Upper lobe of right lung (tissue), 1 donor: ENCODE data around the gene NRXN3. TPM values are rescaled to one million over a fixed set of nuclear protein-coding genes. Genes with fewer than 3 reads are reported as not detected.

ENCODE experiments used
- ATAC-seq: fragments of 200-7000 bp; cut with Tn5 transposase; one replicate; pipeline ENCODE4 v1.9.1; 2020; ENCODE audit warnings: mild to moderate bottlenecking, moderate library complexity
- DNase-seq: peaks from one replicate; pipeline ENCODE4 v3.0.0-alpha.2; 2020
- H3K27ac ChIP-seq: fragments of 200-600 bp; one replicate; pipeline ENCODE4 v1.8.0; 2022
- H3K27me3 ChIP-seq: fragments of 200-600 bp; one replicate; pipeline ENCODE4 v1.8.0; 2022; ENCODE audit warnings: mild to moderate bottlenecking
- H3K36me3 ChIP-seq: fragments of 200-600 bp; one replicate; pipeline ENCODE4 v1.8.0; 2022
- H3K4me1 ChIP-seq: fragments of 200-600 bp; one replicate; pipeline ENCODE4 v1.8.0; 2022
- H3K4me3 ChIP-seq: fragments of 200-600 bp; one replicate; pipeline ENCODE4 v1.8.0; 2022; ENCODE audit warnings: mild to moderate bottlenecking
- H3K9me3 ChIP-seq: fragments of 200-600 bp; one replicate; pipeline ENCODE4 v1.8.0; 2022
- CTCF ChIP-seq: fragments of 200-600 bp; IDR thresholded peaks from one replicate; pipeline ENCODE4 v1.8.0; 2022; ENCODE audit warnings: antibody characterized with exemption
- intact Hi-C: fragments of 100-400 bp; cut with DNase I; formaldehyde crosslinking; loops from one replicate; pipeline ENCODE4 v1.11.0; 2022
- total RNA-seq: library from RNA; stranded (reverse); fragmentation: NEBNext Ultra II Directional; extraction: Animal tissue kit (Norgen Biotek cat#: 25700); gene quantifications from one replicate; pipeline ENCODE4 v1.2.1, GENCODE V29; 2021
- donor health status: DM: no; HTN: yes; CAD: no; lungs with severe emphysema.

The NRXN3 gene
- total RNA-seq, 1 donor from 2014 or later = 10.0 TPM

GRCh38 chr14:78157494-78158437 is 12.4 kb upstream of the NRXN3 start:
- DNase-seq = peak; percentile 68
- intact Hi-C loops = no loop called here
- no peaks in the 10 kb centered on the region for H3K36me3 ChIP-seq
- no peaks in the 10 kb centered on the region for H3K9me3 ChIP-seq
- TF ChIP-seq CTCF = no peak
- H3K4me3 ChIP-seq = no peak overlapping the region
- H3K27ac ChIP-seq = no peak overlapping the region
- no peaks in the 10 kb centered on the region for H3K27me3 ChIP-seq
- no peaks in the 10 kb centered on the region for H3K4me1 ChIP-seq
- ATAC-seq = peak; percentile 72

DNA sequence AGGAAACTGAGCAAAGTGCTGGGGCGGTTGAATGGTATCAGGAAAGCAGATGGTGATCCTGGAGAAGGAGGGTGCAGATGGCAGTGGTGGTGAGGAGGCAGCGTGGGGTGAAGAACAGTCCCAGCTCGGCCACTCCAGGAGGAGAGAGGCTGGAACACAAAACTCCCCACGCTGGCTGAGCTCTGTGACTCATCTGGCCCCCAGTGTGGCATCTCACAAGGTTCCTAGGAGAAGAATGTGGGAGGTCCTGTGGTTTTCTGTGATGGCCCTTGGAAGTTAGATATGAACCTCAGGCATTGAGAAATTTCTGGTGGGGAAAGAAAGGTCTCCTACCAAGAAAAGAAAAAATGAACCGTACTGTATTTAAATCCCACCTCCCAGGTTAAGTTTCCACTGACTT is 8.0 kb upstream of the NRXN3 start:
- DNase-seq (no peak), ATAC-seq (no peak)
- Histone ChIP-seq H3K36me3 (no peaks in the 10 kb centered on the region), H3K4me3 (no peak overlapping the region), H3K27me3 (no peaks in the 10 kb centered on the region), H3K9me3 (no peaks in the 10 kb centered on the region), H3K4me1 (no peaks in the 10 kb centered on the region), H3K27ac (no peak overlapping the region)
- intact Hi-C loops = no loop called here
- no peak for TF ChIP-seq CTCF

DNA sequence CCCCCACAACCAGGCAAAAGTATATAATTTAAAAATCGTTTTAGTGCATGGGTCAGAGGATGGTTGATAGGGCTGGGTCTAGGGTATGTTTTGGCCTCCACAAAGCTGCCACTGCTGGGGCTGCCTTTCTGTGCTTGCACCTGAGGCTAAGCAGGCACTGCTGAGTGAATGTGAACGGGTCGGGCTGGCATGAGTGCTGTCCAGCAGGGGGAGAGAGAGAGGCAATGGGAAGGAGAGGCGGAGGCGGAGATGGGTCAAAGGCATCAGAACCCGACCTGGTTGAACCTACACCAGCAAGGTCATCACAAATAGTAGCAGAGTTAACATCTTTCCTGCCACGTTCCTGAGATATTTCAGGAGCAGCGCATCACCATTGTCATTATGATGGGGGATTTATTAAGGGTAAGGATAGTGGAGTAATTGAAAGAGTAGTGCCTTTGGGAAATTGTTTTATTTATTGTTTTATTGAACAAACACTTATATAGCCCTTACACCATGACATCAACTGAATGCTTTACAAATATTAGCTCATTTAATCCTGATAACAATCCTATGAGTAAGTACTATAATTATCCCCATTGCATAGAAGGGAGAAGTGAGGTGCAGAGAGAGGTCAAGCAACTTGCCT is 5.8 kb upstream of the NRXN3 start:
- Histone ChIP-seq H3K27ac (no peak overlapping the region), H3K27me3 (no peaks in the 10 kb centered on the region), H3K4me1 (no peaks in the 10 kb centered on the region), H3K9me3 (no peaks in the 10 kb centered on the region), H3K4me3 (no peak overlapping the region), H3K36me3 (no peaks in the 10 kb centered on the region)
- intact Hi-C loops = no loop called here
- ATAC-seq (peak; percentile 77), DNase-seq (no peak)
- TF ChIP-seq CTCF = peak; percentile 44

DNA sequence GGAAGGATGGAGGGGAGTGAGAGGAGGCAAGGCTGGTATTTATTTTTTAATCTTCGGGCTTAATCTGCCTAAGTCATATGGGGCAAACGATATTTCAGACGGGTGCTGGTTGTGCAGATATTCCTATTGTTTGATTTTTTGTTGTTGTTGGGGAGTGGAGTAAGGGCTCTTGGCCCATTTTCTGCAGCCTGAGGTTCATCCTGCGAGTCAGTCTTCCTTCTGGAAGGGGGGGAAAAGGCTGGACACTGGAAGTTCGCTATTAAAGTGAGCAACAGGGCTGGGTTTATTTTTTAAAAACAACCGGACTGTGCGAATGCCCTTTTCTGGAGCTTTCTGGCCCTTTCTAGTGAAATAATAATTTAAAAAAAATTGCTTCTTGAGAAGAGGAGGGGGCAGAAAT is 2.3 kb downstream of the NRXN3 start:
- H3K4me3 ChIP-seq = no peak overlapping the region
- no peak for TF ChIP-seq CTCF
- ATAC-seq (no peak), DNase-seq (no peak)
- H3K9me3 ChIP-seq = no peaks in the 10 kb centered on the region
- no peaks in the 10 kb centered on the region for H3K27me3 ChIP-seq
- no peak overlapping the region for H3K27ac ChIP-seq
- no peaks in the 10 kb centered on the region for H3K4me1 ChIP-seq
- H3K36me3 ChIP-seq = no peaks in the 10 kb centered on the region
- intact Hi-C loops = no loop called here

GRCh38 chr14:78173346-78174035 is 3.3 kb downstream of the NRXN3 start:
- Histone ChIP-seq H3K27ac (no peak overlapping the region), H3K36me3 (no peaks in the 10 kb centered on the region), H3K4me3 (no peak overlapping the region), H3K27me3 (no peaks in the 10 kb centered on the region), H3K9me3 (no peaks in the 10 kb centered on the region), H3K4me1 (no peaks in the 10 kb centered on the region)
- intact Hi-C loops = no loop called here
- no peak for TF ChIP-seq CTCF
- DNase-seq = no peak
- no peak for ATAC-seq
